HG02840 (cell line): ENCODE results near the gene DMAC1.

Experiments
- ATAC-seq: cut with Tn5 transposase; IDR thresholded peaks from one replicate; pipeline ENCODE4 v1.9.1; 2021; ENCODE audit warnings: mild to moderate bottlenecking, moderate library complexity, moderate number of reproducible peaks; ENCODE audit not compliant: unreplicated experiment, low FRiP score

DMAC1 gene

GRCh38 chr9:7799234-7799943, at the start of gene DMAC1:
Gene DMAC1, minus strand, starts transcription at chr9:7799778. Its CDS starts 44 bp downstream, at chr9:7799734.
- peak; percentile 94 for ATAC-seq

GRCh38 chr9:7849362-7849761, 49.8 kb upstream of the DMAC1 start:
- ATAC-seq = no peak

- ATAC-seq = no peak
Measured at GRCh38 chr9:7848498-7848897, 48.9 kb upstream of the DMAC1 start.

- ATAC-seq = no peak
Measured at GRCh38 chr9:7844242-7844641, 44.7 kb upstream of the DMAC1 start.

GRCh38 chr9:7841831-7842230, 42.3 kb upstream of the DMAC1 start:
- no peak for ATAC-seq

- no peak for ATAC-seq
Measured at GRCh38 chr9:7834531-7834930, 35.0 kb upstream of the DMAC1 start.

- ATAC-seq = no peak
Measured at GRCh38 chr9:7828334-7828733, 28.8 kb upstream of the DMAC1 start.

- ATAC-seq = no peak
Measured at GRCh38 chr9:7827792-7828191, 28.2 kb upstream of the DMAC1 start.

GRCh38 chr9:7827056-7827455, 27.5 kb upstream of the DMAC1 start:
- ATAC-seq = no peak

- no peak for ATAC-seq
Measured at GRCh38 chr9:7823651-7824050, 24.1 kb upstream of the DMAC1 start.

GRCh38 chr9:7819984-7820383, 20.4 kb upstream of the DMAC1 start:
- no peak for ATAC-seq

- no peak for ATAC-seq
Measured at GRCh38 chr9:7816021-7816420, 16.4 kb upstream of the DMAC1 start.

- no peak for ATAC-seq
Measured at GRCh38 chr9:7813030-7813429, 13.5 kb upstream of the DMAC1 start.

- no peak for ATAC-seq
Measured at GRCh38 chr9:7811677-7812076, 12.1 kb upstream of the DMAC1 start.

GRCh38 chr9:7802666-7803065, 3.1 kb upstream of the DMAC1 start:
- no peak for ATAC-seq

GRCh38 chr9:7799944-7800285, 337 bp upstream of the DMAC1 start:
- peak; percentile 2 for ATAC-seq

GRCh38 chr9:7794196-7794595, 5.4 kb downstream of the DMAC1 start:
- ATAC-seq = no peak

GRCh38 chr9:7791394-7791793, 8.2 kb downstream of the DMAC1 start:
- ATAC-seq = no peak

GRCh38 chr9:7790819-7791182, 8.8 kb downstream of the DMAC1 start:
- ATAC-seq = no peak

GRCh38 chr9:7790022-7790818, 9.4 kb downstream of the DMAC1 start:
- no peak for ATAC-seq

GRCh38 chr9:7788772-7789171, 10.8 kb downstream of the DMAC1 start:
- ATAC-seq = no peak

GRCh38 chr9:7785813-7786212, 13.8 kb downstream of the DMAC1 start:
- no peak for ATAC-seq
